Astrocyte (in vitro differentiated cells and primary cell): ENCODE results near the gene IGF2R.

Experiments used
- EZH2 ChIP-seq: IDR thresholded peaks from 2 replicates; pipeline ENCODE4 v1.6.1; 2012; ENCODE audit warnings: mild to moderate bottlenecking, low read length, inconsistent platforms; ENCODE audit not compliant: insufficient read depth
- TF ChIP-seq, protein P1 (sequence below): IDR thresholded peaks from 2 replicates; pipeline ENCODE4 v1.5.1; 2011; ENCODE audit warnings: low read depth, mild to moderate bottlenecking, inconsistent platforms, low read length, moderate library complexity; ENCODE audit not compliant: insufficient read depth

DNA sequence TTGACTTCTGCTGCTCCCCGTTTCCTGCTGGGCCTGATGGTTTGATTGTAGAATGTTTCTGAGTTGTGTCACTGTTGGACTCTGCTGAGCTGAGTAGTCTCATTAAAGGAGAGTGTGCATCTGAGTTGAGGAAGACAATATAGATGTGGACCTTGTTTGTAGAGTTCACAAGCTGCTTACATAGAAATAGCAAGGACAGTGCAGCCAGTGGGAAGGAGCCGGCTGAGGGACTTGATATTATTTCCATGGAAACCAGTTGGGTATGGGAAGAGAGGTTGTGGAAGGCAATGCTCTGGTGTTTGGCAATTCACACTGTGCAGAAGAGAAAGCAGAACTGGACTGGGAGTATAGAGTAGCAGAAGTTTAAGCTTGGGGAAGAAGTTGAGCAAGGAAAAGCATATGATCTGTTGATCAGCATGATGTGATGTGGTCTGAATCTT is 14.8 kb downstream of the IGF2R start:
- TF ChIP-seq, protein P1, sequence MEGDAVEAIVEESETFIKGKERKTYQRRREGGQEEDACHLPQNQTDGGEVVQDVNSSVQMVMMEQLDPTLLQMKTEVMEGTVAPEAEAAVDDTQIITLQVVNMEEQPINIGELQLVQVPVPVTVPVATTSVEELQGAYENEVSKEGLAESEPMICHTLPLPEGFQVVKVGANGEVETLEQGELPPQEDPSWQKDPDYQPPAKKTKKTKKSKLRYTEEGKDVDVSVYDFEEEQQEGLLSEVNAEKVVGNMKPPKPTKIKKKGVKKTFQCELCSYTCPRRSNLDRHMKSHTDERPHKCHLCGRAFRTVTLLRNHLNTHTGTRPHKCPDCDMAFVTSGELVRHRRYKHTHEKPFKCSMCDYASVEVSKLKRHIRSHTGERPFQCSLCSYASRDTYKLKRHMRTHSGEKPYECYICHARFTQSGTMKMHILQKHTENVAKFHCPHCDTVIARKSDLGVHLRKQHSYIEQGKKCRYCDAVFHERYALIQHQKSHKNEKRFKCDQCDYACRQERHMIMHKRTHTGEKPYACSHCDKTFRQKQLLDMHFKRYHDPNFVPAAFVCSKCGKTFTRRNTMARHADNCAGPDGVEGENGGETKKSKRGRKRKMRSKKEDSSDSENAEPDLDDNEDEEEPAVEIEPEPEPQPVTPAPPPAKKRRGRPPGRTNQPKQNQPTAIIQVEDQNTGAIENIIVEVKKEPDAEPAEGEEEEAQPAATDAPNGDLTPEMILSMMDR: no peak
- no peak for TF ChIP-seq EZH2
